Muscle layer of duodenum (tissue), 2 donors: ENCODE data around the gene INPP5D.

ENCODE experiments used
- H3K27ac ChIP-seq: one replicate; pipeline ENCODE4 v1.7.0; 2013; ENCODE audit warnings: mild to moderate bottlenecking, low read length
- H3K27me3 ChIP-seq: one replicate; pipeline ENCODE4 v1.7.0; 2013; ENCODE audit warnings: low read depth, mild to moderate bottlenecking, control low read depth, low read length
- H3K36me3 ChIP-seq, 2 donors: one replicate each; pipeline ENCODE4 v1.7.0; 2013; ENCODE audit warnings: low read length in 2 of 2, control low read depth in 1 of 2, mild to moderate bottlenecking in 1 of 2; ENCODE audit not compliant: insufficient read depth in 2 of 2, control insufficient read depth in 1 of 2
- H3K4me1 ChIP-seq, 2 donors: one replicate each; pipeline ENCODE4 v1.7.0; 2013; ENCODE audit warnings: low read length in 2 of 2, mild to moderate bottlenecking in 2 of 2, control low read depth in 1 of 2, moderate library complexity in 1 of 2; ENCODE audit not compliant: insufficient read depth in 2 of 2, control insufficient read depth in 1 of 2
- H3K4me3 ChIP-seq, 2 donors: one replicate each; pipeline ENCODE4 v1.7.0; 2013; ENCODE audit warnings: low read length in 2 of 2, low read depth in 1 of 2, mild to moderate bottlenecking in 1 of 2
- H3K9me3 ChIP-seq, 2 donors: one replicate each; pipeline ENCODE4 v1.7.0; 2013; ENCODE audit warnings: low read length in 2 of 2, control low read depth in 1 of 2, mild to moderate bottlenecking in 1 of 2; ENCODE audit not compliant: control insufficient read depth in 1 of 2
- donor health status: healthy.

The INPP5D gene

GRCh38 chr2:233082222-233082930, 22.2 kb downstream of the INPP5D start:
- Histone ChIP-seq H3K9me3 (no peaks in the 10 kb centered on the region), H3K27me3 (no peaks in the 10 kb centered on the region), H3K4me1 (peaks cover 5 to 7% of the 10 kb centered on the region in 2 donors), H3K27ac (peak overlapping the region; percentile 12), H3K4me3 (no peak overlapping the region), H3K36me3 (no peaks in the 10 kb centered on the region)

- no peaks in the 10 kb centered on the region for H3K9me3 ChIP-seq
- H3K27ac ChIP-seq, result peak overlapping the region; percentile 12
- no peaks in the 10 kb centered on the region for H3K36me3 ChIP-seq
- H3K27me3 ChIP-seq, result no peaks in the 10 kb centered on the region
- H3K4me1 ChIP-seq, result peaks cover 5 to 7% of the 10 kb centered on the region in 2 donors
- H3K4me3 ChIP-seq, result no peak overlapping the region
Measured at GRCh38 chr2:233082931-233083755, 23.0 kb downstream of the INPP5D start.

- Histone ChIP-seq H3K4me3 (no peak overlapping the region), H3K4me1 (peaks cover 5 to 7% of the 10 kb centered on the region in 2 donors), H3K27me3 (no peaks in the 10 kb centered on the region), H3K27ac (peak overlapping the region; percentile 12), H3K9me3 (no peaks in the 10 kb centered on the region), H3K36me3 (no peaks in the 10 kb centered on the region)
Measured at GRCh38 chr2:233083782-233084181, 23.6 kb downstream of the INPP5D start.

GRCh38 chr2:233084488-233084887, 24.3 kb downstream of the INPP5D start:
- peaks cover 5 to 7% of the 10 kb centered on the region in 2 donors for H3K4me1 ChIP-seq
- H3K4me3 ChIP-seq, result no peak overlapping the region
- no peaks in the 10 kb centered on the region for H3K36me3 ChIP-seq
- no peaks in the 10 kb centered on the region for H3K27me3 ChIP-seq
- H3K9me3 ChIP-seq, result no peaks in the 10 kb centered on the region
- H3K27ac ChIP-seq, result peak overlapping the region; percentile 12

GRCh38 chr2:233085037-233085838, 25.1 kb downstream of the INPP5D start:
- no peaks in the 10 kb centered on the region for H3K27me3 ChIP-seq
- peaks cover 5 to 7% of the 10 kb centered on the region in 2 donors for H3K4me1 ChIP-seq
- H3K36me3 ChIP-seq, result no peaks in the 10 kb centered on the region
- no peaks in the 10 kb centered on the region for H3K9me3 ChIP-seq
- peak overlapping the region; percentile 12 for H3K27ac ChIP-seq
- no peak overlapping the region for H3K4me3 ChIP-seq

GRCh38 chr2:233085839-233086150, 25.7 kb downstream of the INPP5D start:
- Histone ChIP-seq H3K4me3 (no peak overlapping the region), H3K27ac (no peak overlapping the region), H3K4me1 (peaks cover 5 to 7% of the 10 kb centered on the region in 2 donors)

GRCh38 chr2:233087713-233088112, 27.6 kb downstream of the INPP5D start:
- H3K27me3 ChIP-seq, result no peaks in the 10 kb centered on the region
- H3K4me1 ChIP-seq, result peaks cover 0 to 7% of the 10 kb centered on the region in 2 donors
- no peaks in the 10 kb centered on the region for H3K36me3 ChIP-seq
- no peak overlapping the region for H3K4me3 ChIP-seq
- no peak overlapping the region for H3K27ac ChIP-seq
- no peaks in the 10 kb centered on the region for H3K9me3 ChIP-seq

More at GRCh38 chr2:233085839-233086150, 25.7 kb downstream of the INPP5D start:
- Histone ChIP-seq H3K27me3 (no peaks in the 10 kb centered on the region), H3K36me3 (no peaks in the 10 kb centered on the region), H3K9me3 (no peaks in the 10 kb centered on the region)

GRCh38 chr2:233088972-233089345, 28.8 kb downstream of the INPP5D start:
- H3K4me1 ChIP-seq, result peaks cover 0 to under 1% of the 10 kb centered on the region in 2 donors
- H3K27ac ChIP-seq, result no peak overlapping the region
- H3K9me3 ChIP-seq, result no peaks in the 10 kb centered on the region
- H3K27me3 ChIP-seq, result no peaks in the 10 kb centered on the region
- H3K4me3 ChIP-seq, result no peak overlapping the region
- no peaks in the 10 kb centered on the region for H3K36me3 ChIP-seq

GRCh38 chr2:233089851-233090250, 29.7 kb downstream of the INPP5D start:
- no peaks in the 10 kb centered on the region for H3K27me3 ChIP-seq
- H3K4me3 ChIP-seq, result no peak overlapping the region
- H3K27ac ChIP-seq, result no peak overlapping the region
- no peaks in the 10 kb centered on the region for H3K4me1 ChIP-seq
- H3K9me3 ChIP-seq, result no peaks in the 10 kb centered on the region
- H3K36me3 ChIP-seq, result no peaks in the 10 kb centered on the region

- Histone ChIP-seq H3K9me3 (no peaks in the 10 kb centered on the region), H3K36me3 (no peaks in the 10 kb centered on the region), H3K27me3 (no peaks in the 10 kb centered on the region), H3K27ac (no peak overlapping the region), H3K4me1 (no peaks in the 10 kb centered on the region), H3K4me3 (no peak overlapping the region)
Measured at GRCh38 chr2:233090879-233091278, 30.7 kb downstream of the INPP5D start.
